AG10803 (cell line): ENCODE results near the gene P3H4.
"Not testable (repeated sequence)": the region's sequence is repeated elsewhere in the genome, so short reads cannot be mapped to it uniquely, and the experiment has no call there.

Source experiments
- DNase-seq: peaks from one replicate; pipeline ENCODE4 v3.0.0; 2010; ENCODE audit warnings: low read depth
- H3K4me3 ChIP-seq: 2 replicates; pipeline ENCODE4 v1.5.1; 2011; ENCODE audit warnings: mild to moderate bottlenecking, low read length, control low read depth
- CTCF ChIP-seq: conservative IDR thresholded peaks from 2 replicates; pipeline ENCODE4 v1.5.1; 2011; ENCODE audit warnings: mild to moderate bottlenecking, low read length, control low read depth, inconsistent platforms

P3H4 gene

GRCh38 chr17:41777157-41777573 lies 34.6 kb downstream of the P3H4 start:
- H3K4me3 ChIP-seq: no peak overlapping the region
- peak; percentile 20 for DNase-seq
- TF ChIP-seq CTCF: no peak

GRCh38 chr17:41776262-41776900 lies 35.4 kb downstream of the P3H4 start:
- H3K4me3 ChIP-seq, DNase-seq: not testable (repeated sequence)

GRCh38 chr17:41775394-41776226 lies 36.1 kb downstream of the P3H4 start:
- no peak for TF ChIP-seq CTCF
- H3K4me3 ChIP-seq: no peak overlapping the region
- DNase-seq: no peak

GRCh38 chr17:41773731-41774193 lies 38.0 kb downstream of the P3H4 start:
- TF ChIP-seq CTCF: no peak
- DNase-seq: no peak
- H3K4me3 ChIP-seq: no peak overlapping the region

- no peak overlapping the region for H3K4me3 ChIP-seq
- peak; percentile 59 for DNase-seq
- no peak for TF ChIP-seq CTCF
These were observed 38.6 kb downstream of the P3H4 start for GRCh38 chr17:41773190-41773588.

- DNase-seq: no peak
- TF ChIP-seq CTCF: no peak
- no peak overlapping the region for H3K4me3 ChIP-seq
These were observed 39.1 kb downstream of the P3H4 start for GRCh38 chr17:41772586-41773189.

GRCh38 chr17:41772218-41772585 lies 39.5 kb downstream of the P3H4 start:
- TF ChIP-seq CTCF: no peak
- DNase-seq: no peak
- no peak overlapping the region for H3K4me3 ChIP-seq
